ENCODE data around the gene ESYT2. TPM values are rescaled to one million over a fixed set of nuclear protein-coding genes. Genes with fewer than 3 reads are reported as not detected.
"Not testable (repeated sequence)": the region's sequence is repeated elsewhere in the genome, so short reads cannot be mapped to it uniquely, and the experiment has no call there.

The ESYT2 gene
- total RNA-seq (10 to 100 TPM; 48.2 to 84.7 (median 54.6) TPM), polyA plus RNA-seq (29.0 TPM)
- long read RNA-seq, donor 1, full-length matches to known transcripts: 31 of 53 reads
- long read RNA-seq, donor 1, partial matches to known transcripts: 7 of 53 reads
- long read RNA-seq, donor 1, other reads (novel, unspliced or antisense): 15 of 53 reads
- long read RNA-seq, donor 2, full-length matches to known transcripts: 28 of 37 reads
- long read RNA-seq, donor 2, partial matches to known transcripts: 1 of 37 reads
- long read RNA-seq, donor 2, other reads (novel, unspliced or antisense): 8 of 37 reads
- long read RNA-seq, donor 3, full-length matches to known transcripts: 5 of 48 reads
- long read RNA-seq, donor 3, partial matches to known transcripts: 18 of 48 reads
- long read RNA-seq, donor 3, other reads (novel, unspliced or antisense): 25 of 48 reads
- long read RNA-seq, donor 4, full-length matches to known transcripts: 29 of 43 reads
- long read RNA-seq, donor 4, partial matches to known transcripts: 3 of 43 reads
- long read RNA-seq, donor 4, other reads (novel, unspliced or antisense): 11 of 43 reads

GRCh38 chr7:158829342-158830210, at the start of gene ESYT2:
TSS of gene ESYT2 (minus strand) at chr7:158829509. CDS start at chr7:158829418, 91 bp downstream.
- H3K9me3 ChIP-seq (ENCODE audit: control insufficient read depth, low read length): no peaks in the 10 kb centered on the region
- ATAC-seq (peak; percentile 96), DNase-seq (peak; percentile 99 to 100 (median 100))
- H3K27me3 ChIP-seq (ENCODE audit: control insufficient read depth, insufficient read depth): no peaks in the 10 kb centered on the region
- WGBS: under 1% methylated on average over 120 of the region's 120 CpGs
- peak within 1 kb of the TSS; percentile 98 for H3K27ac ChIP-seq (ENCODE audit: low read length)
- intact Hi-C loops (cut with DNase I): loop anchor here in 2 of 4 donors (5.0 kb wide), 1 partner anchor 47 kb away; no protein-coding TSS in a partner anchor
- peak within 1 kb of the TSS; percentile 94 for H3K4me3 ChIP-seq (ENCODE audit: low read length)
- H3K4me1 ChIP-seq (ENCODE audit: control insufficient read depth, insufficient read depth, low read length): no peaks in the 10 kb centered on the region

GRCh38 chr7:158878151-158879079, 49.1 kb upstream of the ESYT2 start:
- H3K9me3 ChIP-seq (ENCODE audit: control insufficient read depth, low read length); H3K27me3 ChIP-seq (ENCODE audit: control insufficient read depth, insufficient read depth); H3K27ac ChIP-seq (ENCODE audit: low read length); DNase-seq; intact Hi-C loops (cut with DNase I); ATAC-seq; H3K4me1 ChIP-seq (ENCODE audit: control insufficient read depth, insufficient read depth, low read length); H3K4me3 ChIP-seq (ENCODE audit: low read length): not testable (repeated sequence)
- WGBS: 91% methylated on average over 41 of the region's 41 CpGs

- DNase-seq: no peak
- H3K9me3 ChIP-seq (ENCODE audit: control insufficient read depth, low read length): no peaks in the 10 kb centered on the region
- no peaks in the 10 kb centered on the region for H3K27me3 ChIP-seq (ENCODE audit: control insufficient read depth, insufficient read depth)
- intact Hi-C loops (cut with DNase I): no loop called here
- ATAC-seq: no peak
- no peak overlapping the region for H3K27ac ChIP-seq (ENCODE audit: low read length)
- 97% methylated on average over 23 of the region's 23 CpGs for WGBS
- no peak overlapping the region for H3K4me3 ChIP-seq (ENCODE audit: low read length)
- no peaks in the 10 kb centered on the region for H3K4me1 ChIP-seq (ENCODE audit: control insufficient read depth, insufficient read depth, low read length)
Observed at GRCh38 chr7:158876984-158877383, 47.7 kb upstream of the ESYT2 start.

- 90% methylated on average over 9 of the region's 9 CpGs for WGBS
- no peak for DNase-seq
- H3K4me3 ChIP-seq (ENCODE audit: low read length): no peak overlapping the region
- peaks cover 4% of the 10 kb centered on the region for H3K4me1 ChIP-seq (ENCODE audit: control insufficient read depth, insufficient read depth, low read length)
- no peak overlapping the region for H3K27ac ChIP-seq (ENCODE audit: low read length)
- H3K27me3 ChIP-seq (ENCODE audit: control insufficient read depth, insufficient read depth): no peaks in the 10 kb centered on the region
- intact Hi-C loops (cut with DNase I): no loop called here
- ATAC-seq: no peak
- no peaks in the 10 kb centered on the region for H3K9me3 ChIP-seq (ENCODE audit: control insufficient read depth, low read length)
Observed at GRCh38 chr7:158869876-158870275, 40.6 kb upstream of the ESYT2 start.

- H3K9me3 ChIP-seq (ENCODE audit: control insufficient read depth, low read length): no peaks in the 10 kb centered on the region
- no peaks in the 10 kb centered on the region for H3K27me3 ChIP-seq (ENCODE audit: control insufficient read depth, insufficient read depth)
- H3K27ac ChIP-seq (ENCODE audit: low read length): peak overlapping the region; percentile 16
- ATAC-seq (no peak), DNase-seq (no peak)
- H3K4me3 ChIP-seq (ENCODE audit: low read length): no peak overlapping the region
- H3K4me1 ChIP-seq (ENCODE audit: control insufficient read depth, insufficient read depth, low read length): peaks cover 8% of the 10 kb centered on the region
- intact Hi-C loops (cut with DNase I): no loop called here
- WGBS: 75% methylated on average over 7 of the region's 7 CpGs
Observed at GRCh38 chr7:158868764-158869410, 39.6 kb upstream of the ESYT2 start.

GRCh38 chr7:158867214-158867984, 38.1 kb upstream of the ESYT2 start:
- ATAC-seq (no peak), DNase-seq (peak in 1 of 3 donors; percentile 52)
- intact Hi-C loops (cut with DNase I): no loop called here
- Histone ChIP-seq H3K4me1 (ENCODE audit: control insufficient read depth, insufficient read depth, low read length) (peaks cover 8% of the 10 kb centered on the region), H3K27me3 (ENCODE audit: control insufficient read depth, insufficient read depth) (no peaks in the 10 kb centered on the region), H3K9me3 (ENCODE audit: control insufficient read depth, low read length) (no peaks in the 10 kb centered on the region), H3K27ac (ENCODE audit: low read length) (no peak overlapping the region), H3K4me3 (ENCODE audit: low read length) (no peak overlapping the region)
- WGBS: 98% methylated on average over 30 of the region's 30 CpGs

- intact Hi-C loops (cut with DNase I): no loop called here
- H3K27ac ChIP-seq (ENCODE audit: low read length): peak overlapping the region; percentile 13
Observed at GRCh38 chr7:158865977-158866376, 36.7 kb upstream of the ESYT2 start.

GRCh38 chr7:158865462-158865922, 36.2 kb upstream of the ESYT2 start:
- no peaks in the 10 kb centered on the region for H3K27me3 ChIP-seq (ENCODE audit: control insufficient read depth, insufficient read depth)
- H3K27ac ChIP-seq (ENCODE audit: low read length): peak overlapping the region; percentile 60
- peaks cover 8% of the 10 kb centered on the region for H3K4me1 ChIP-seq (ENCODE audit: control insufficient read depth, insufficient read depth, low read length)
- no peak overlapping the region for H3K4me3 ChIP-seq (ENCODE audit: low read length)
- DNase-seq: no peak
- WGBS: 66% methylated on average over 7 of the region's 7 CpGs
- ATAC-seq: no peak
- intact Hi-C loops (cut with DNase I): no loop called here
- no peaks in the 10 kb centered on the region for H3K9me3 ChIP-seq (ENCODE audit: control insufficient read depth, low read length)

More at GRCh38 chr7:158865977-158866376, 36.7 kb upstream of the ESYT2 start:
- no peak for DNase-seq
- Histone ChIP-seq H3K27me3 (ENCODE audit: control insufficient read depth, insufficient read depth) (no peaks in the 10 kb centered on the region), H3K4me3 (ENCODE audit: low read length) (no peak overlapping the region), H3K9me3 (ENCODE audit: control insufficient read depth, low read length) (no peaks in the 10 kb centered on the region), H3K4me1 (ENCODE audit: control insufficient read depth, insufficient read depth, low read length) (peaks cover 8% of the 10 kb centered on the region)
- WGBS: 98% methylated on average over 4 of the region's 4 CpGs
- no peak for ATAC-seq

GRCh38 chr7:158864833-158865232, 35.5 kb upstream of the ESYT2 start:
- no peak for DNase-seq
- intact Hi-C loops (cut with DNase I): no loop called here
- peaks cover 8% of the 10 kb centered on the region for H3K4me1 ChIP-seq (ENCODE audit: control insufficient read depth, insufficient read depth, low read length)
- H3K4me3 ChIP-seq (ENCODE audit: low read length): no peak overlapping the region
- 94% methylated on average over 7 of the region's 7 CpGs for WGBS
- no peak for ATAC-seq
- H3K27ac ChIP-seq (ENCODE audit: low read length): peak overlapping the region; percentile 98
- H3K9me3 ChIP-seq (ENCODE audit: control insufficient read depth, low read length): no peaks in the 10 kb centered on the region
- no peaks in the 10 kb centered on the region for H3K27me3 ChIP-seq (ENCODE audit: control insufficient read depth, insufficient read depth)
